Liver (tissue), 3 donors: ENCODE data around the gene DGKD.

Experiments used
- GABPA ChIP-seq, 2 donors: IDR thresholded peaks in 1 of 2; conservative IDR thresholded peaks in 1 of 2; 2 replicates each; pipeline ENCODE4 v1.6.1; 2016; ENCODE audit warnings: antibody characterized with exemption in 2 of 2, mild to moderate bottlenecking in 1 of 2, moderate library complexity in 1 of 2
- JUND ChIP-seq, 2 donors: IDR thresholded peaks; 2 replicates each; pipeline ENCODE4 v1.6.1; 2016; ENCODE audit warnings: antibody characterized with exemption in 2 of 2
- TAF1 ChIP-seq: conservative IDR thresholded peaks from 2 replicates; pipeline ENCODE4 v1.6.1; 2016; ENCODE audit warnings: antibody characterized with exemption, mild to moderate bottlenecking
- TF ChIP-seq, protein P1 (sequence below): IDR thresholded peaks from 2 replicates; pipeline ENCODE4 v1.6.1; 2016; ENCODE audit warnings: antibody characterized with exemption
- TF ChIP-seq, protein P2 (sequence below): fragments of 150-350 bp; IDR thresholded peaks from 2 replicates; pipeline ENCODE4 v1.5.1; 2017; ENCODE audit warnings: improper control_type of control experiment, low read depth, low read length; ENCODE audit not compliant: missing input control
- TF ChIP-seq, protein P3 (sequence below): IDR thresholded peaks from 2 replicates; pipeline ENCODE4 v1.6.1; 2016; ENCODE audit warnings: antibody characterized with exemption
- TF ChIP-seq, protein P4 (sequence below): IDR thresholded peaks from 2 replicates; pipeline ENCODE4 v1.6.1; 2016; ENCODE audit warnings: antibody characterized with exemption, mild to moderate bottlenecking
- donor health status: healthy.
- donor health status: healthy.

DNA sequence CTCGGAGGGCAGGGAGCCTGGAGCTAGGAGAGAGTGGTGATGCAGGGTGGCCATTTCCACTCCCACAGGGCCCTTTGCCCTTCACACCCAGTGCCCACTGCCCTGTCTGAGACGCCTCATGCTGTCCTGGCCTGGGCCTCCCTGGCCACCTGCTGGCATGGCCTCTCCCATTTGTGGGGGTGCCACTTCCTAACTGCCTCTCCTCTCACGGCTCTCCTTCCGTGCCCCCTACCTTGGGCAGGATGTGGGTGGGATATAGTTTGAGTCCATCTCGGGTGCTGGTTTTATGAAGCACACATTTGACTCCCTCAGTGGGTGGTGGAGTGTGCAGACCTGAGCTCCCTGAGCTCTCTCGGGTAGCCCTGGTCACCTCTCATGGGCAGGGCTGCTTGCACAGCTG is 46.0 kb downstream of the DGKD start:
- TF ChIP-seq, protein P1, sequence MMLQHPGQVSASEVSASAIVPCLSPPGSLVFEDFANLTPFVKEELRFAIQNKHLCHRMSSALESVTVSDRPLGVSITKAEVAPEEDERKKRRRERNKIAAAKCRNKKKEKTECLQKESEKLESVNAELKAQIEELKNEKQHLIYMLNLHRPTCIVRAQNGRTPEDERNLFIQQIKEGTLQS = no peak
- TF ChIP-seq JUND (IDR thresholded peaks at IDR 0.05) = no peak
- TF ChIP-seq, protein P2, sequence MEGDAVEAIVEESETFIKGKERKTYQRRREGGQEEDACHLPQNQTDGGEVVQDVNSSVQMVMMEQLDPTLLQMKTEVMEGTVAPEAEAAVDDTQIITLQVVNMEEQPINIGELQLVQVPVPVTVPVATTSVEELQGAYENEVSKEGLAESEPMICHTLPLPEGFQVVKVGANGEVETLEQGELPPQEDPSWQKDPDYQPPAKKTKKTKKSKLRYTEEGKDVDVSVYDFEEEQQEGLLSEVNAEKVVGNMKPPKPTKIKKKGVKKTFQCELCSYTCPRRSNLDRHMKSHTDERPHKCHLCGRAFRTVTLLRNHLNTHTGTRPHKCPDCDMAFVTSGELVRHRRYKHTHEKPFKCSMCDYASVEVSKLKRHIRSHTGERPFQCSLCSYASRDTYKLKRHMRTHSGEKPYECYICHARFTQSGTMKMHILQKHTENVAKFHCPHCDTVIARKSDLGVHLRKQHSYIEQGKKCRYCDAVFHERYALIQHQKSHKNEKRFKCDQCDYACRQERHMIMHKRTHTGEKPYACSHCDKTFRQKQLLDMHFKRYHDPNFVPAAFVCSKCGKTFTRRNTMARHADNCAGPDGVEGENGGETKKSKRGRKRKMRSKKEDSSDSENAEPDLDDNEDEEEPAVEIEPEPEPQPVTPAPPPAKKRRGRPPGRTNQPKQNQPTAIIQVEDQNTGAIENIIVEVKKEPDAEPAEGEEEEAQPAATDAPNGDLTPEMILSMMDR = no peak
- TF ChIP-seq TAF1 = no peak
- TF ChIP-seq, protein P3, sequence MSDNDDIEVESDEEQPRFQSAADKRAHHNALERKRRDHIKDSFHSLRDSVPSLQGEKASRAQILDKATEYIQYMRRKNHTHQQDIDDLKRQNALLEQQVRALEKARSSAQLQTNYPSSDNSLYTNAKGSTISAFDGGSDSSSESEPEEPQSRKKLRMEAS = no peak
- TF ChIP-seq, protein P4, sequence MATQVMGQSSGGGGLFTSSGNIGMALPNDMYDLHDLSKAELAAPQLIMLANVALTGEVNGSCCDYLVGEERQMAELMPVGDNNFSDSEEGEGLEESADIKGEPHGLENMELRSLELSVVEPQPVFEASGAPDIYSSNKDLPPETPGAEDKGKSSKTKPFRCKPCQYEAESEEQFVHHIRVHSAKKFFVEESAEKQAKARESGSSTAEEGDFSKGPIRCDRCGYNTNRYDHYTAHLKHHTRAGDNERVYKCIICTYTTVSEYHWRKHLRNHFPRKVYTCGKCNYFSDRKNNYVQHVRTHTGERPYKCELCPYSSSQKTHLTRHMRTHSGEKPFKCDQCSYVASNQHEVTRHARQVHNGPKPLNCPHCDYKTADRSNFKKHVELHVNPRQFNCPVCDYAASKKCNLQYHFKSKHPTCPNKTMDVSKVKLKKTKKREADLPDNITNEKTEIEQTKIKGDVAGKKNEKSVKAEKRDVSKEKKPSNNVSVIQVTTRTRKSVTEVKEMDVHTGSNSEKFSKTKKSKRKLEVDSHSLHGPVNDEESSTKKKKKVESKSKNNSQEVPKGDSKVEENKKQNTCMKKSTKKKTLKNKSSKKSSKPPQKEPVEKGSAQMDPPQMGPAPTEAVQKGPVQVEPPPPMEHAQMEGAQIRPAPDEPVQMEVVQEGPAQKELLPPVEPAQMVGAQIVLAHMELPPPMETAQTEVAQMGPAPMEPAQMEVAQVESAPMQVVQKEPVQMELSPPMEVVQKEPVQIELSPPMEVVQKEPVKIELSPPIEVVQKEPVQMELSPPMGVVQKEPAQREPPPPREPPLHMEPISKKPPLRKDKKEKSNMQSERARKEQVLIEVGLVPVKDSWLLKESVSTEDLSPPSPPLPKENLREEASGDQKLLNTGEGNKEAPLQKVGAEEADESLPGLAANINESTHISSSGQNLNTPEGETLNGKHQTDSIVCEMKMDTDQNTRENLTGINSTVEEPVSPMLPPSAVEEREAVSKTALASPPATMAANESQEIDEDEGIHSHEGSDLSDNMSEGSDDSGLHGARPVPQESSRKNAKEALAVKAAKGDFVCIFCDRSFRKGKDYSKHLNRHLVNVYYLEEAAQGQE = no peak
- no peak for TF ChIP-seq GABPA (IDR thresholded peaks at IDR 0.05 in 1 of 2, conservative IDR thresholded peaks at IDR 0.05 in 1 of 2)
